ENCODE results near the gene ZNF609.

GRCh38 chr15:64437982-64438381 is 22.4 kb upstream of the ZNF609 start:
- TF ChIP-seq, protein P1, sequence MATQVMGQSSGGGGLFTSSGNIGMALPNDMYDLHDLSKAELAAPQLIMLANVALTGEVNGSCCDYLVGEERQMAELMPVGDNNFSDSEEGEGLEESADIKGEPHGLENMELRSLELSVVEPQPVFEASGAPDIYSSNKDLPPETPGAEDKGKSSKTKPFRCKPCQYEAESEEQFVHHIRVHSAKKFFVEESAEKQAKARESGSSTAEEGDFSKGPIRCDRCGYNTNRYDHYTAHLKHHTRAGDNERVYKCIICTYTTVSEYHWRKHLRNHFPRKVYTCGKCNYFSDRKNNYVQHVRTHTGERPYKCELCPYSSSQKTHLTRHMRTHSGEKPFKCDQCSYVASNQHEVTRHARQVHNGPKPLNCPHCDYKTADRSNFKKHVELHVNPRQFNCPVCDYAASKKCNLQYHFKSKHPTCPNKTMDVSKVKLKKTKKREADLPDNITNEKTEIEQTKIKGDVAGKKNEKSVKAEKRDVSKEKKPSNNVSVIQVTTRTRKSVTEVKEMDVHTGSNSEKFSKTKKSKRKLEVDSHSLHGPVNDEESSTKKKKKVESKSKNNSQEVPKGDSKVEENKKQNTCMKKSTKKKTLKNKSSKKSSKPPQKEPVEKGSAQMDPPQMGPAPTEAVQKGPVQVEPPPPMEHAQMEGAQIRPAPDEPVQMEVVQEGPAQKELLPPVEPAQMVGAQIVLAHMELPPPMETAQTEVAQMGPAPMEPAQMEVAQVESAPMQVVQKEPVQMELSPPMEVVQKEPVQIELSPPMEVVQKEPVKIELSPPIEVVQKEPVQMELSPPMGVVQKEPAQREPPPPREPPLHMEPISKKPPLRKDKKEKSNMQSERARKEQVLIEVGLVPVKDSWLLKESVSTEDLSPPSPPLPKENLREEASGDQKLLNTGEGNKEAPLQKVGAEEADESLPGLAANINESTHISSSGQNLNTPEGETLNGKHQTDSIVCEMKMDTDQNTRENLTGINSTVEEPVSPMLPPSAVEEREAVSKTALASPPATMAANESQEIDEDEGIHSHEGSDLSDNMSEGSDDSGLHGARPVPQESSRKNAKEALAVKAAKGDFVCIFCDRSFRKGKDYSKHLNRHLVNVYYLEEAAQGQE (IDR thresholded peaks at IDR 0.05), result no peak
- TF ChIP-seq, protein P2, sequence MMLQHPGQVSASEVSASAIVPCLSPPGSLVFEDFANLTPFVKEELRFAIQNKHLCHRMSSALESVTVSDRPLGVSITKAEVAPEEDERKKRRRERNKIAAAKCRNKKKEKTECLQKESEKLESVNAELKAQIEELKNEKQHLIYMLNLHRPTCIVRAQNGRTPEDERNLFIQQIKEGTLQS (IDR thresholded peaks at IDR 0.05), result no peak
- TF ChIP-seq RAD21 (IDR thresholded peaks at IDR 0.05) (no peak), CTCF (IDR thresholded peaks at IDR 0.05; ENCODE audit: low read depth, low read length, missing input control) (no peak), GABPA (IDR thresholded peaks at IDR 0.05 in 1 of 2, conservative IDR thresholded peaks at IDR 0.05 in 1 of 2) (no peak)

All from liver (tissue), 3 donors.